HG02678 (cell line): ENCODE data around the gene TMEM266.

Experiments used
- ATAC-seq: cut with Tn5 transposase; IDR thresholded peaks from one replicate; pipeline ENCODE4 v1.9.1; 2021; ENCODE audit warnings: mild to moderate bottlenecking, moderate library complexity; ENCODE audit not compliant: unreplicated experiment

The TMEM266 gene

GRCh38 chr15:76160426-76161152 is 100.8 kb downstream of the TMEM266 start:
- no peak for ATAC-seq

GRCh38 chr15:76161153-76162035 is 101.6 kb downstream of the TMEM266 start:
- ATAC-seq: no peak

- no peak for ATAC-seq
Observed at GRCh38 chr15:76162036-76162398, 102.2 kb downstream of the TMEM266 start.

- ATAC-seq: no peak
Observed at GRCh38 chr15:76162784-76163456, 103.1 kb downstream of the TMEM266 start.

- no peak for ATAC-seq
Observed at GRCh38 chr15:76163457-76164295, 103.9 kb downstream of the TMEM266 start.

GRCh38 chr15:76164602-76165001 is 104.8 kb downstream of the TMEM266 start:
- ATAC-seq: no peak

GRCh38 chr15:76165951-76166350 is 106.2 kb downstream of the TMEM266 start:
- no peak for ATAC-seq

- ATAC-seq: no peak
Observed at GRCh38 chr15:76168237-76168984, 108.6 kb downstream of the TMEM266 start.

GRCh38 chr15:76169018-76169417 is 109.2 kb downstream of the TMEM266 start:
- ATAC-seq: no peak

- no peak for ATAC-seq
Observed at GRCh38 chr15:76169911-76170800, 110.4 kb downstream of the TMEM266 start.

GRCh38 chr15:76172782-76173181 is 113.0 kb downstream of the TMEM266 start:
- no peak for ATAC-seq

- no peak for ATAC-seq
Observed at GRCh38 chr15:76173317-76173834, 113.6 kb downstream of the TMEM266 start.

GRCh38 chr15:76174654-76175053 is 114.9 kb downstream of the TMEM266 start:
- ATAC-seq: no peak

GRCh38 chr15:76175442-76175841 is 115.7 kb downstream of the TMEM266 start:
- no peak for ATAC-seq

GRCh38 chr15:76176059-76176458 is 116.3 kb downstream of the TMEM266 start:
- ATAC-seq: no peak

- ATAC-seq: no peak
Observed at GRCh38 chr15:76176487-76177085, 116.8 kb downstream of the TMEM266 start.

GRCh38 chr15:76177491-76178040 is 117.8 kb downstream of the TMEM266 start:
- no peak for ATAC-seq
